Measurements from ENCODE around the gene AADACL4. TPM values are rescaled to one million over a fixed set of nuclear protein-coding genes. Genes with fewer than 3 reads are reported as not detected.
"Not testable (repeated sequence)": the region's sequence is repeated elsewhere in the genome, so short reads cannot be mapped to it uniquely, and the experiment has no call there.

Gene AADACL4
- polyA plus RNA-seq, 1 experiment: not detected

- CTCF ChIA-PET: no interaction called here
Observed at GRCh38 chr1:12709091-12709491, 65.2 kb downstream of the AADACL4 start.

GRCh38 chr1:12709696-12710095, 65.8 kb downstream of the AADACL4 start:
- no peaks in the 10 kb centered on the region for H3K9me3 ChIP-seq (ENCODE audit: control insufficient read depth, insufficient read depth, low read length)
- no peak for TF ChIP-seq CTCF (IDR thresholded peaks at IDR 0.05; ENCODE audit: low read depth, low read length)
- H3K27me3 ChIP-seq (ENCODE audit: control insufficient read depth, insufficient read depth, low read length): no peaks in the 10 kb centered on the region
- H3K27ac ChIP-seq (ENCODE audit: low read depth, low read length): no peak overlapping the region
- DNase-seq (ENCODE audit: low read depth, low spot score): no peak
- ChIA-PET CTCF (no interaction called here), POLR2A (no interaction called here)
- no peak overlapping the region for H3K4me3 ChIP-seq (ENCODE audit: low read depth, low read length)

More at GRCh38 chr1:12709091-12709491, 65.2 kb downstream of the AADACL4 start:
- TF ChIP-seq CTCF (IDR thresholded peaks at IDR 0.05; ENCODE audit: low read depth, low read length): no peak
- H3K9me3 ChIP-seq (ENCODE audit: control insufficient read depth, insufficient read depth, low read length): no peaks in the 10 kb centered on the region
- no peak overlapping the region for H3K4me3 ChIP-seq (ENCODE audit: low read depth, low read length)
- POLR2A ChIA-PET: no interaction called here
- no peaks in the 10 kb centered on the region for H3K27me3 ChIP-seq (ENCODE audit: control insufficient read depth, insufficient read depth, low read length)
- no peak for DNase-seq (ENCODE audit: low read depth, low spot score)
- H3K27ac ChIP-seq (ENCODE audit: low read depth, low read length): no peak overlapping the region

- no peak overlapping the region for H3K27ac ChIP-seq (ENCODE audit: low read depth, low read length)
- DNase-seq (ENCODE audit: low read depth, low spot score): no peak
- CTCF ChIA-PET: no interaction called here
- TF ChIP-seq CTCF (IDR thresholded peaks at IDR 0.05; ENCODE audit: low read depth, low read length): no peak
- H3K27me3 ChIP-seq (ENCODE audit: control insufficient read depth, insufficient read depth, low read length): no peaks in the 10 kb centered on the region
- H3K9me3 ChIP-seq (ENCODE audit: control insufficient read depth, insufficient read depth, low read length): no peaks in the 10 kb centered on the region
- POLR2A ChIA-PET: no interaction called here
- no peak overlapping the region for H3K4me3 ChIP-seq (ENCODE audit: low read depth, low read length)
Observed at GRCh38 chr1:12711536-12711935, 67.7 kb downstream of the AADACL4 start.

GRCh38 chr1:12712076-12712475, 68.2 kb downstream of the AADACL4 start:
- DNase-seq (ENCODE audit: low read depth, low spot score): no peak
- ChIA-PET CTCF (no interaction called here), POLR2A (no interaction called here)
- TF ChIP-seq CTCF (IDR thresholded peaks at IDR 0.05; ENCODE audit: low read depth, low read length): no peak
- Histone ChIP-seq H3K9me3 (ENCODE audit: control insufficient read depth, insufficient read depth, low read length) (no peaks in the 10 kb centered on the region), H3K4me3 (ENCODE audit: low read depth, low read length) (no peak overlapping the region), H3K27ac (ENCODE audit: low read depth, low read length) (no peak overlapping the region), H3K27me3 (ENCODE audit: control insufficient read depth, insufficient read depth, low read length) (no peaks in the 10 kb centered on the region)

GRCh38 chr1:12712929-12713328, 69.0 kb downstream of the AADACL4 start:
- ChIA-PET CTCF (no interaction called here), POLR2A (no interaction called here)
- DNase-seq (ENCODE audit: low read depth, low spot score): no peak
- Histone ChIP-seq H3K27ac (ENCODE audit: low read depth, low read length) (no peak overlapping the region), H3K9me3 (ENCODE audit: control insufficient read depth, insufficient read depth, low read length) (no peaks in the 10 kb centered on the region), H3K4me3 (ENCODE audit: low read depth, low read length) (no peak overlapping the region), H3K27me3 (ENCODE audit: control insufficient read depth, insufficient read depth, low read length) (no peaks in the 10 kb centered on the region)
- no peak for TF ChIP-seq CTCF (IDR thresholded peaks at IDR 0.05; ENCODE audit: low read depth, low read length)

- POLR2A ChIA-PET; DNase-seq (ENCODE audit: low read depth, low spot score); H3K27me3 ChIP-seq (ENCODE audit: control insufficient read depth, insufficient read depth, low read length); H3K4me3 ChIP-seq (ENCODE audit: low read depth, low read length); CTCF ChIA-PET; H3K27ac ChIP-seq (ENCODE audit: low read depth, low read length); H3K9me3 ChIP-seq (ENCODE audit: control insufficient read depth, insufficient read depth, low read length): not testable (repeated sequence)
Observed at GRCh38 chr1:12713651-12714050, 69.8 kb downstream of the AADACL4 start.
